Stimulated activated CD4-positive, alpha-beta T cell treated with anti-CD3 and anti-CD28 coated beads, Interleukin-15, amount 100 ng/mL, for 1 hour (primary cell): Measurements from ENCODE around the gene LYRM1.
"Not testable (repeated sequence)": the region's sequence is repeated elsewhere in the genome, so short reads cannot be mapped to it uniquely, and the experiment has no call there.

ENCODE experiments used
- DNase-seq, 2 donors: peaks; one replicate each; pipeline ENCODE4 v3.0.0-alpha.2; 2020; ENCODE audit warnings: low read depth in 1 of 2, low spot score in 1 of 2

The LYRM1 gene

DNA sequence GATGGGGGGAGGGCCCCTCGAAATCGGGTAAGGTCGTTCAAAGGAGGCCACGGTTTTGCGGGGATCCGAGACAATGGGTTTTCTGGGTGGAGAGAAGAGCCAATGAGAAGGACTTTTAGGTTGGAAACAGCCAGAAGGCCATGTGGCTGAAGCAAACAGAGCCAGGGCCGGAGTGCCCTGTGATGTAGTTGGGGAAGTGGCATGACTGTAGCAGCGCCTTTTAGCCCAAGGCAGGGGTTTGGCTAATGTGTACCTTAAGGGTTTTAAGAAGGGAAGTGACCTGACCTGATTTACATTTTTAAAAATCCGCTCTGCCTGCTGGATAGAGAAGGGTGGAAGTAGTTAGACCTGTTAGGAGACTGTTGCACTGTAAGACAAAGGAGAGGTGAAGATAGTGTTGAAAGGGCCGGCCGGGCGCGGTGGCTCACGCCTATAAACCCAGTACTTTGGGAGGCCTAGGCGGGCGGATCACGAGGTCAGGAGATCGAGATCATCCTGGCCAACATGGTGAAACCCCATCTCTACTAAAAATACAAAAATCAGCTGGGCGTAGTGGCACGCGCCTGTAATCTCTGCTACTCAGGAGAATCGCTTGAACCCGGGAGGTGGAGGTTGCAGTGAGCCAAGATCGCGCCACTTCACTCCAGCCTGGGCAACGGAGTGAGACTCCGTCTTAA is 1.0 kb downstream of the LYRM1 start:
- no peak for DNase-seq

DNA sequence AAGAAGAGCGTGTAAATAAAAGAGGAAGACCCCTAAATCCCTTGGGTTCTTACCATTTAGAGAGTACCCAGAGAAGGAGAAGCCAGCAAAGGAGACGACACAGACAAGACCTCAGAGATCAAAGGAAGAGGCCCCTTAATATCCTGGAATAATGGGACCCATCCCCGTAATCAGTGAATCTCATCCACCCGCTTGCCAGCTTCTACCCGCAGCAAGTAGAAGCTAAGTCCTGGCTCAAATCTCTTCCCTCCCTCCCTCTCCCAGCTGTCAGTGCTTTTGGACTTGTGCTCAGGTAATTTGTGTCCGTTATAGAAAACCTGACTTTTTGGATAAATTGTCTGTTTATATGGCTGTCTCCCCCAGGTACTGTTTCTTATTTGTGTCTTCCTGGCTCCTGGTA is 1.9 kb downstream of the LYRM1 start:
- DNase-seq, result no peak

DNA sequence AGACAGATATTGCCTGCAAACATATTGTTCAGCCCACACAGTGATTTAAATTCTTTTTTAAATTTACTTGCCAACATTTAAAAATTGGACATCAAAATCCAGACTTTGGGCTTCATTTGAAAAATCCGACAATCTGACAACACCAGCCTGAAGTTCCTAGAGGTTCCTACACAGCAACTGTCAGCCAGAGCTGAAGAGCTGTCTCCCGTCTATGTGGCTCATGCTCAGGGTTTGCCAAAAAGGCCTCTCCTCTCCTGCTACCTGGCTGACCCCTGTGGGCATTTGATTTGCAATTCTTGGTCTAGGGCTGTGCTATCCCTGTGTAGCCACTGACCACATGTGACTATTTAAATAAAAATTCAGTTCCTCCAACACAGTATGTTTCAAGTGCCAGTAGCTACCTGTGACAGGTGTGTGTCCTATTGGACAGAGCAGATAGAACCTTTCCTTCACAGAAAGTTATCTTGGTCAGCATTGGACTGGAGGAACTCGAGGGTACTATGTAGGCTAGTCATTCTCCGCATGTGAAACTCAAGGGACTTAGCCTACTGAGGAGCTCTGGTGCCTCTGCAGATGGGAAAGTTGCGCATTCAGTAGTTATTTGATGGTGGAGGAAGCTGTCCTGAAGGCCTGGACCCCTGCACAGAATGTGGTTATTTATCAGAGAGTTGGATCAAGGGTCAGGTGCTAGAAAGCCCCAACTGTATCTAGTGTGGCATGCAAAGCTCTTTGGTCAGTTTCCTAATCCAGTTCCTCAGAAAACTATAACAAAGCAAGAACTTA is 2.7 kb downstream of the LYRM1 start:
- DNase-seq, result no peak

DNA sequence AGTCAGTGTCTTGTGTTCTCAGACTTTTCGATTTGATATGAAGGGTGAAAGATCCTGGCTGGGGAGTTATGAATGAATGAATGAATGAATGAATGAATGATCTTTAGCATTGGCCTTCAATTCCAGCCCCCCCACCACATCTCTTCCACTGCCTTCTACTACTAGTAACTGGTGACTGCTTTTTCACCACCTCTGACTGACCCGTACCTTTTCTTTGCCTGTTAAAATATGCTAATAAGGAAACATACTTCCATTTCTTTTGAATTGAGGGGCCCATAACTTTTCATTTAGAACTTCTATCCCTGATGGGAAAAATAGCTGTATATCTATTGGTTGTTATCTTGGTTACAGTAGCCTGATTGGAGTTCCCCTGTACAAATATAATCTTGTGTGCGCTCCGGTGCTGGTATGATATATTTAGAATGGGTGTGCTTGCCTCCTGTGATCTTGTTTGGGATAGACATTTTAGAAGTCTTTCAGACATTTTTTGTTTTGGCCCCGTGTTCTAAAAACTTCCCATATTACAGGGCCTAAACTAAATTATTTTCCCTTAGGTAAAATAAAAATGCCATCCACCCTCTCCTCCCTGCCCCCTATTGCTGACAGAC is 3.4 kb downstream of the LYRM1 start:
- DNase-seq, result no peak

DNA sequence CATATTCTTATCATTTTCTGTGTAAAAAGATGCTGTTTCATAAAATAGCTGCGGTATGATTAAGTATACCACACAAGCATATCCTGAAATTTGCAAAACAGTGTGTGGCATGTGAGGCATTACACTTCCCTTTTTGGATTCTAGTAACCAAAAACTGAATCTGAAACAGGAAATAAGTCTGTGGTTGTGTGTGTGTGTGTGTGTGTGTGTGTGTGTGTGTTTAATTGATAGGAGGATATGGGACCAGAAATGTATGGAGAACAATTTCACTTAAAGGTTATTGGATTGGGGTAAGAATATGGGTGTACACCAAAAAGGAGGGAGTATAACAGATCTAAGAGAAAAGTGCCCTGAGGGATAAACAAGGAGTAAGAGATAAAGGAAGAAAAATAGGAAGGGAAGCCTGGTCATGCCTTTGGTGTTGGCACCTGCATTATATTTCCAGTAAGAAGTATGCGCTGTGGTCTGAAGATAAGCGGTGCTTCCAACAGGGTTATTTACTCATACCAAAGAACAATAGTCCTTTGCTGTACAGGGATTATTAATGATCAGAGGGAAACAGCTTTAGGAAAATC is 4.0 kb downstream of the LYRM1 start:
- DNase-seq, result no peak

DNA sequence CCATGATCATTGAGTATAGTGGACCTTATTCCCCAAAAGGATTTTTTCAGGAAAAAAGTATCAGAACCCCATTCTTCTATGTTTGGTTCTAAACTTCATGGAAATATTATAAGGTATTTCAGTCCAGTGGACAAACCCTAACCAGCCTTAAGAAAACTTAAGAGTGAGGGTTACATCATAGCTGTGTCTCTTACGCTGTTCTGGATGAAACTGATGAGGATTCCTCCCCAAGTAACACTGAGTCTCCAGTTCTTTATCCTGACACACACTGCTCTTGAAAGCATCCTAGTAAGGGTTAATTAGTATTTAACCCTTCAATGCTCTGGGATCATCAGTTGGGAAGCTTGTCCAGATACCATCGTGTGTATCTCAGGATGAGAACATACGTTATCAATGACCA is 5.0 kb downstream of the LYRM1 start:
- no peak for DNase-seq

DNA sequence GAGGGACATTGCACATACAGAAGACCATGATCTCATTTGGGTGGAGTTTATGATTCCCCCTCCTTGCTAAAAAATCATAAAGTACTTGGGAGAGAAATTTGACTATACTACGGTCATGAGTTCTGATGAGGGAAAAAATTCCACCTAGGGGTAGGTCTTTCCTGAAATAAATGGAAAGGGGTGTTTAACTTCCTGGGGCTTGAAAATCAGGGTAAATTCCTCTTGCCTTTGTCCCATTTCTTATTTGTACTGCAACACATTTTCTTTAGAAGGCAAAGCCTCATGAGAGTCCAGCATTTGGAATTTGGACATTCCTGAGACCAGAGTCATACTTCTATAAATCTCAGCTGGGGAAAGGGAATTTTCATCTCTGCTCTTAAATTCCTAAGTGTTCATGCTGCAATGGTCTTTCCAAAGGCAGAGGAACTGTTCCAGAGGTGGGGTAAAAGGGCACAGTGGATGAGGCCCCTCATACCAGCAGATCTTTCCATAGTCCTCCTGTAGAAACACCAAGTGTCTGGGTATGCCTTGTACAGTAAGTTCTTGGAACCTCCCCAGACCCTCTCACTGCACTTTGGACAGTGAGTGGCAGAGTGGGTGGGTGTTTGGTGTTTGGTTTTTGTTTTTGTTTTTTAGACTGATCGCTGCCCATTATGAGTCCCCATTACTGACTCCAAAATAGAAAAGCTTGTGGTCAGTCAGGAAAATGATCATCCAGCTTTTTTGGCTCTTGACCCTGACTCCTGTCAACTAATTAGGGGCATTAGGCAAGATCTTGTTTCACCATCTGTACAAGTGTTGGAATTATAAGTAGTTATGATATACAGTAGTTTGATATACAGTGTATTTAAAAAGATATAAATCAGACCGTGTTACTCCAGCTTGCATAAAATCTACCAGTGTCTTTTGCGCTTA is 6.0 kb downstream of the LYRM1 start:
- DNase-seq, result no peak

DNA sequence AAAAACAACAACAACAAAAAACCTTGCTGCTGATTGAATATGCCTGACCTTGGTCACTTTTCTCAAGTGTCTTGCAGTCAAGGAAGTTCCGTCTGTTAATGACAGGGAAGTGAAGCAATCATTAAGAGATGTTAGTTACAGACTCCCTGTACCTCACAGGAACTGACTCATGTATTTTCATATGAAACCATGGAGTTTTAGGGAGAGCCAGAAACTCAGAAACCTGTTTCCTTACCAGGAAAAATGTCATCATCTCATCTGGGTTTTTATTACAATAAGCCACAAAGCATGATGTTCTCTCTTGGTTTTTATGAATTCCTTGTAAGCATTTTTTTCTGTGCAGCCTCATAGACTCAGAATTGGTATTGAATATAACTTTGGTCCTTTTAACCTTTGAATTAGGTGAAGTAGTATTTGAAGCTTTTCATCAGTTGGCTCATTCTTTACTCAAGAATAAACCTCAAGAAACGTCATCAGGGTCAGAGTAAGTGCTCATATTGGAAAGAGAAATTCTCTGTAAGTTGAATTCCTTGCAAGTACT is 10.3 kb downstream of the LYRM1 start:
- no peak for DNase-seq

DNA sequence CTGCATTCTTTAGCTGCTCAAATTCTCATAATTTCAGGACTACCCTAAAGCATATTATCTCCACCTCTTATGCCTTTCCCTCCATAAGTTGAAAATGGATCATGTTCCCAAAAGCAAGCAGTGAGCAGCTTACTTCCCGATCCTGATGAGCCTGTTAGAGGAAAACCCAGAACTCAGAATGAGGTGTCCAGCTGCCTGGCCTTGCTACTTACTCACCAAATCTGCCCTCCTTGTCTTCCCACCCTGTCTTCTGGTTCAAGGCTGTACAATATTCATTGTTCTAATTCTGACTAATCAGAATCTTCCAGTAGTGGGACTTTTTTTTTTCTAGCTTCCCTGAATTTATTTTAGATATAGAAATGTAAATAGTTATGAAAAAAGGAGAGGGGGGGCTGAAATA is 10.8 kb downstream of the LYRM1 start:
- no peak for DNase-seq

DNA sequence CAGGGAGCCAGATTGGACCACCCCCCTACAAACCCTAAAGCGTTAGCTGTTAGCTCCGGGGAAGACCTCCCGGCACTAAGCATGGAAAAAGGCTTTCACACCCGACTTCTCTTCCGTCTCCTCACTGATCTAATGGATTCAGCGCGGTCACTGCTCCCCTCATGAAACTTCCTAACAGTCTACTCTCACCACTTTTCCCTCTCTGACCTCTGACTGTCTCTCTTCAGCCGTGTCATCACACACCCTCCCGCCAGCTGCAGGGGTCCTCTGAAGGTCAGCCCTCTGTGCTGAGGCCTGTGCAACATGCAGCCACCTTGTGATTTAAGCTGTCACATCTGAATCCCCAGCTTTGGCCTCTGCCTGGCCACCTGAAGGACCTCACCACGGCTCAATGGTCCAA is 15.7 kb downstream of the LYRM1 start:
- DNase-seq, result no peak

DNA sequence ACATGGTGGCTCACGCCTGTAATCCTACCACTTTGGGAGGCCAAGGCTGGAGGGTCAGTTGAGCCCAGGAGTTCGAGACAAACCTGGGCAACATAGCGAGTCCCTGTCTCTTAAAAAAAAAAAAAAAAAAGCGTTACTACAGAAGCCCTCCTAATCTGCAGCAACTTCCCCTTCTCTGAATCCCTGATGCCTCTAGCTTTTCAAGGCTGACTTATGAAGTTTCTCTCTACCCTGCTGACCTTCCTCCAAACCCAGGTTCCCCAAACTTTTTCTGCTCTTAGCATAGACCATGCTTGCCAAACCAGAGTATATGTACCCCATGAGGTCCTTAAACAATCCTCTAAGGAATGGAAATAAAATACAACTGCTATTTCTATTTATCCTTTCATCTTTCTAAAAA is 16.4 kb downstream of the LYRM1 start:
- DNase-seq, result no peak

DNA sequence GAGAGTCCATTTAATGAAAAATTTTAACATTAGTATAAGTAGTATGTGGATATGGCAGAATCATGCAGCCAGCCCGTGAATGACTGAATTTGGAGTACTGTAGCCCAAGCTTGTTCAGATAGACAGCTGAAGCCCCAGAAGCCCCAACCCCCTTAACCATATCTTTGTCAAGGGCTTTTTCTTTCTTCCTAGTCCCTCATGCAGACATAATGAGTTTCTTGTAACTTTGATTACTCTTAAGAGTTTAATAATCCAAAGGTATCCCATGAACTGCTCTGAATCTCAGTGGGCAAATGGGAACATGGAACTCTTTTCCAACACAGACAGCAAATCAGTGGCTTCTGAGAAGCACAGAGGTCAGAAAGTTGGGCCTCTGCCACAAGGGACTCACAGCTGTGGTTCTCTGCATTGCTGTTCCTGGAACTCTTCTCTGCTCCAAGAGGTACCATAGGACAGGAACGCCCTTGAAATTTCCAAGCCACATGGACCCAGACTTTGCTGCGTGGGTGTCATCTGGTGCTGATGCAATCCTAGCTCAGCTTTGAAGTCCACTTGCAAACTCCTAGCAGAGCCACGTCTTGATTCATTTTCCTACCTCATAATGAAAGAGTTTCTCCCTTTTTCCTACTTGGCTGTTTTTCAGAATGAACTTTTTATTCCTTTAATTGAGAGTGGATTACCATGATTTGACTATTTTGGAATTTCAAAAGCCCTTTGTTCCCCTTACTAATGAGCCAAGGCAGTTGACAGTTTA is 18.1 kb downstream of the LYRM1 start:
- no peak for DNase-seq

DNA sequence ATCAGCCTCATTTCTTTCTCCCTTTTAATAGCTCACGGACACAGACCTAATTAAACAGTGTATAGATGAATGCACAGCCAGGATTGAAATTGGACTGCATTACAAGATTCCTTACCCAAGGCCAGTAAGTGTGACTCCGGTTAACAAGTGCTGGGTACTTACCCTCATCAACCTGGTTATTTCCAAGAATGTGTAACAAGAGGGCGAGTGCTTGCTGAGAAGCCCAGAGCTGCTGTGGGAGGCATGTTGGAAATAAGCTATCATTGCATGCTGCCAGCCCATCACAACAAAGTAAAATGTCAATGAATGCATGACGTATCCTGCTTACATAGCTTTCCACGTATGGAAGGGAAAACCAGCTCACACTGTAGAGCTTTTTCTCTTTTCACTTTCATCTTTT is 19.5 kb downstream of the LYRM1 start:
- DNase-seq, result no peak

DNA sequence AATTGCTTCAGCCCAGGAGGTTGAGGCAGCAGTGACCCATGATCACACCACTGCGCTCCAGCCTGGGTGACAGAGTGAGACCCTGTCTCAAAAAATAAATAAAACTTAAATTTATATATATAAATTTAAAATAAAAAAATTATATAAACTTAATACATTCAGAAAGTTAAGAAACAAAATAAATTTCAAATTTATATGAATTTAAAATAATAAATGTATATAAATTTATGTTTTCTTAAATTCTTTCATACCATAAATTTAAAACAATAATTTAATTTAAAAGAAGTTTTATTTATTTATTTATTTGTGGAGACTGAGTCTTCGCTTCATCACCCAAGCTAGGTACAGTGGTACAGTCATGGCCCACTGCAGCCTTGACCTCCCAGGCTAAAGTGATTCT is 20.2 kb downstream of the LYRM1 start:
- no peak for DNase-seq

DNA sequence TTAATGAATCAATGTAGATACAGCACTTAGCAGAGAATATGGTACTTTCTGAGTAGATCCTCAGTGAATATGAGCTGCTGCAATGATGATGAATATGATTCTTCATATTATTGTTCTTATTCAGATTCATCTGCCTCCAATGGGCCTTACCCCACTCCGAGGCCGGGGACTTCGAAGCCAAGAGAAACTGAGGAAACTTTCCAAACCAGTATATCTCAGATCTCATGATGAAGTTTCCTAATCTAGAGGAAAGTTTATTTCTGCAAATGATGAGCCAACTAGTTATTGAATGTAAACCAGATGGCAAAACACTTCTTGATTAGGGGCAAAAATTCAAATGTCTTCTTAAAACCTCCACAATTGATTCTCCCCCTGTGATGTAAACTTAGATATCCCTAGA is 23.3 kb downstream of the LYRM1 start:
- no peak for DNase-seq

DNA sequence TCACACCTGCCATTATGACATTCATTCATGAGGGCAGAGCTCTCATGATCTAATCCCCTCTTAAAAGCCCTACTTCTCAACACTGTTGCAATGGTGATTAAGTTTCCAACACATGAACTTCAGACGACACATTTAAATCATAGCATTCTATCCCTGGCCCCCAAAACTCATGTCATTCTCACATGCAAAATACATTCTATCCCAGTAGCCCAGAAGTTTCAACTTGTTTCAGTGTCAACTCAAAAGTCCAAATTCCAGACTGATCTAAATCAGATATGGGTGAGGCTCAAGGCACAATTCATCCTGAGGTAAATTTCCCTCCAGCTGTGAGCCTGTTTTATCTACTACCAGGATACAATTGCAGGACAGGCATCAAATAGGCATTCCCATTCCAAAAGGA is 25.2 kb downstream of the LYRM1 start:
- DNase-seq, result no peak

DNA sequence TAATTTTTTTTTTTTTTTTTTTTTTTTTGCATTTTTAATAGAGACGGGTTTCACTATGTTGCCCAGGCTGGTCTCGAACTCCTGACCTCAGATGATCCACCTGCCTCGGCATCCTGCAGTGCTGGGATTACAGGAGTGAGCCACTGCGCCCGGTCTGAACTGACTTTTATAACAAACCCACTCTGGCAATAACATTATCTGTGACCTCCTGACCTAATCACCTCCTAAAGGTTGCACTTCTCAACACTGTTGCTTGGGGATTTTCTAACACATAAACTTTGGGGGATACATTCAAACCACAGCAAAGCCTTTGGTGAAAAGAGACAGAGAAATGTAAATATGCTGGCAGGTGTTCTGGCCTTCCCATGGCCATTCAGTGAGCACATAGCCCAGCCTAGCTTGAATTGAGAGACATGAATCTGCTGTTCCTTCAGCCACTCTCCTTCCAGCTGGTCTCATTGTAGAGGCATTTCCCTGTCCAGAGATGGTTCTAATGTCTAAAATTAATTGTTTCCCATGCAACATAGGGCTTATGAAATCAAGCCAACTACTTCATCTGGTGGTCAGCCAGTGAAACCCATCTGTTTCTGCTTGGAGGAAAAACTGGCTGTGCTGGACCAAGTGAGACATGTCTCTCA is 28.3 kb downstream of the LYRM1 start:
- no peak for DNase-seq

DNA sequence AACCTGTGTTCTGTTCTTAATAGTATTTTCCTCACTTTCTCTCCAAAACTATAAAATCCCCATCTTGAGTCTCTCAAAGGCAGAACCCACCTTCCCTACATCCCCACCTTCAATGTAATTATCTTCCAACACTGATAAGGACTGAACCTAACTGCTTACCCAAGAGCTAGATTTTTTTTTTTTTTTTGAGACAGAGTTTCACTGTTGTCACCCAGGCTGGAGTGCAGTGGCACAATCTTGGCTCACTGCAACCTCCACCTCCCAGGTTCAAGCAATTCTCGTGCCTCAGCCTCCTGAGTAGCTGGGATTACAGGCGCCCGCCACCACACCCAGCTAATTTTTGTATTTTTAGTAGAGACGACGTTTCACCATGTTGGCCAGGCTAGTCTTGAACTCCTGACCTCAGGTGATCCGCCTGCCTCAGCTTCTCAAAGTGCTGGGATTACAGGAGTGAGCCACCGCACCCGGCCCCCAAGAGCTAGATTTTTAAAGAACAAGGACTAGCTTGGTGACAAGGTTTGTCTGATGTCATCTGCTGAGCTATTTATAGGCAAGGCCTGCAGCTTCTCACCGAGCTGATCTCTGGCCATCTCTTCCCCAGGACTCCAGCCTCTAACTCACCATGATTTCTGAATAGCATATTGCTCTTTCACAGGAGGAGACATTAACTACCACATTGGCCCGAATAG is 29.2 kb downstream of the LYRM1 start:
- DNase-seq, result not testable (repeated sequence)

DNA sequence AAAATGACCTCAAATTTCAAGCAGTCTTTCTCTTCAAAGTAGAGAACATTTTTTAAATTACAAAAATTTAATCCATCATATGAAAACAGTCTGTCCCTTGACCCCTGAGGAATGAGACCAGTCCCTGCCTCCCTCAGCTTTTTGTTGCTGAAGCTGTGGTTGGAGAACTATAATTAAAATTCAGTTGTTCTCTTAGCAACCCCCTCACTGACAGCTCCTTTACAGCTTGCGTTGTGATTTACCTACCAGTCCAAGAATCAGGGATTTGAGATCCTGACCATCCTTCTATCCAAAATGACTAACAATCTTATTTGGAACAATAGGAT is 29.8 kb downstream of the LYRM1 start:
- DNase-seq, result no peak
